HEK293 (cell line): Measurements from ENCODE around the gene DDX31.

Experiments
- CTCF ChIA-PET: fragments of 350-600 bp; formaldehyde crosslinking; extraction: SDS; loops from one replicate; lab custom pipeline; 2021; ENCODE audit warnings: antibody characterized with exemption; lab: Yijun Ruan, JAX
- POLR2A ChIA-PET: fragments of 300-600 bp; formaldehyde crosslinking; extraction: SDS; loops from one replicate; lab custom pipeline; 2020; ENCODE audit warnings: antibody characterized with exemption, inconsistent platforms; lab: Yijun Ruan, JAX
- H3K27ac ChIP-seq: fragments of 200-500 bp; sonication (Bioruptor generic); 2 replicates; pipeline ENCODE4 v1.5.1; 2014; ENCODE audit warnings: low read depth, low read length, control low read depth, inconsistent platforms; ENCODE audit errors: extremely low read depth
- H3K36me3 ChIP-seq, 2 experiments: fragments of 200-500 bp in 1 of 2; sonication (Bioruptor generic) in 1 of 2; 1 replicate in 1 of 2; 2 replicates in 1 of 2; pipeline ENCODE4 v1.5.1; 2014 to 2017; ENCODE audit warnings: inconsistent platforms in 2 of 2, low read length in 2 of 2; ENCODE audit not compliant: control insufficient read depth in 2 of 2, insufficient read depth in 1 of 2
- H3K4me1 ChIP-seq: fragments of 200-500 bp; sonication (Bioruptor generic); 2 replicates; pipeline ENCODE4 v1.5.1; 2014; ENCODE audit warnings: mild to moderate bottlenecking, low read length, inconsistent platforms; ENCODE audit not compliant: control insufficient read depth, insufficient read depth
- H3K4me3 ChIP-seq: 2 replicates; pipeline ENCODE4 v1.5.1; 2011; ENCODE audit warnings: low read depth, mild to moderate bottlenecking, control low read depth, low read length, moderate library complexity
- H3K9me3 ChIP-seq: fragments of 200-500 bp; sonication (Bioruptor generic); 2 replicates; pipeline ENCODE4 v1.5.1; 2014; ENCODE audit warnings: low read depth, low read length, inconsistent platforms; ENCODE audit not compliant: control insufficient read depth, insufficient read depth
- HOXA7 ChIP-seq: sonication (generic); formaldehyde crosslinking; IDR thresholded peaks from 2 replicates; pipeline ENCODE4 v1.8.1; 2022; ENCODE audit warnings: missing genetic modification reagents, borderline replicate concordance
- MYNN ChIP-seq: fragments of 450-650 bp; formaldehyde crosslinking; IDR thresholded peaks from 2 replicates; pipeline ENCODE4 v1.5.1; 2016; ENCODE audit warnings: missing biosample characterization, missing genetic modification characterization, borderline replicate concordance
- OVOL3 ChIP-seq: fragments of 450-650 bp; formaldehyde crosslinking; IDR thresholded peaks from 2 replicates; pipeline ENCODE4 v1.5.1; 2016; ENCODE audit warnings: missing biosample characterization, missing genetic modification characterization
- PRDM1 ChIP-seq: fragments of 450-650 bp; formaldehyde crosslinking; IDR thresholded peaks from 2 replicates; pipeline ENCODE4; 2016; ENCODE audit warnings: missing biosample characterization, missing genetic modification characterization
- ZBTB17 ChIP-seq: fragments of 450-650 bp; formaldehyde crosslinking; IDR thresholded peaks from 2 replicates; pipeline ENCODE4 v1.5.1; 2016; ENCODE audit warnings: missing biosample characterization, missing genetic modification characterization
- ZBTB20 ChIP-seq: fragments of 450-650 bp; formaldehyde crosslinking; IDR thresholded peaks from 2 replicates; pipeline ENCODE4 v1.5.1; 2016; ENCODE audit warnings: missing biosample characterization, missing genetic modification characterization
- ZBTB48 ChIP-seq: fragments of 450-650 bp; formaldehyde crosslinking; IDR thresholded peaks from 2 replicates; pipeline ENCODE4 v1.5.1; 2016; ENCODE audit warnings: missing biosample characterization, missing genetic modification characterization
- ZBTB8A ChIP-seq: fragments of 450-650 bp; formaldehyde crosslinking; IDR thresholded peaks from 2 replicates; pipeline ENCODE4 v1.5.1; 2016; ENCODE audit warnings: missing biosample characterization, missing genetic modification characterization
- ZFP3 ChIP-seq: fragments of 450-650 bp; formaldehyde crosslinking; IDR thresholded peaks from 2 replicates; pipeline ENCODE4 v1.5.1; 2016; ENCODE audit warnings: low read depth, missing biosample characterization, missing genetic modification characterization
- ZNF133 ChIP-seq: fragments of 450-650 bp; formaldehyde crosslinking; IDR thresholded peaks from 2 replicates; pipeline ENCODE4 v1.5.1; 2016; ENCODE audit warnings: missing biosample characterization, missing genetic modification characterization
- ZNF140 ChIP-seq: fragments of 450-650 bp; formaldehyde crosslinking; IDR thresholded peaks from 2 replicates; pipeline ENCODE4 v1.5.1; 2016; ENCODE audit warnings: missing biosample characterization, missing genetic modification characterization
- ZNF174 ChIP-seq: fragments of 450-650 bp; formaldehyde crosslinking; IDR thresholded peaks from 2 replicates; pipeline ENCODE4 v1.5.0; 2017; ENCODE audit warnings: missing biosample characterization, mild to moderate bottlenecking, missing genetic modification characterization
- ZNF23 ChIP-seq: fragments of 450-650 bp; formaldehyde crosslinking; IDR thresholded peaks from 2 replicates; pipeline ENCODE4 v1.5.1; 2016; ENCODE audit warnings: missing biosample characterization, missing genetic modification characterization, borderline replicate concordance
- ZNF366 ChIP-seq: fragments of 450-650 bp; formaldehyde crosslinking; conservative IDR thresholded peaks from 2 replicates; pipeline ENCODE4 v1.5.1; 2016; ENCODE audit warnings: missing biosample characterization, missing genetic modification characterization
- ZNF404 ChIP-seq: fragments of 450-650 bp; formaldehyde crosslinking; IDR thresholded peaks from 2 replicates; pipeline ENCODE4 v1.5.1; 2017; ENCODE audit warnings: missing biosample characterization, missing genetic modification characterization
- ZNF416 ChIP-seq: fragments of 450-650 bp; formaldehyde crosslinking; IDR thresholded peaks from 2 replicates; pipeline ENCODE4 v1.5.1; 2016; ENCODE audit warnings: missing biosample characterization, missing genetic modification characterization
- ZNF600 ChIP-seq: fragments of 450-650 bp; formaldehyde crosslinking; IDR thresholded peaks from 2 replicates; pipeline ENCODE4 v1.5.1; 2016; ENCODE audit warnings: missing biosample characterization, missing genetic modification characterization
- ZNF658 ChIP-seq: fragments of 450-650 bp; formaldehyde crosslinking; IDR thresholded peaks from 2 replicates; pipeline ENCODE4; 2016; ENCODE audit warnings: missing biosample characterization, missing genetic modification characterization
- ZNF670 ChIP-seq: fragments of 450-650 bp; formaldehyde crosslinking; IDR thresholded peaks from 2 replicates; pipeline ENCODE4 v1.5.1; 2016; ENCODE audit warnings: missing biosample characterization, missing genetic modification characterization, low read depth
- ZNF830 ChIP-seq: fragments of 450-650 bp; IDR thresholded peaks from 2 replicates; pipeline ENCODE4 v1.5.0; 2018; ENCODE audit warnings: missing biosample characterization, missing genetic modification characterization, low read depth, mild to moderate bottlenecking, moderate library complexity
- ZXDB ChIP-seq: fragments of 450-650 bp; formaldehyde crosslinking; IDR thresholded peaks from 2 replicates; pipeline ENCODE4 v1.5.1; 2016; ENCODE audit warnings: missing biosample characterization, missing genetic modification characterization
- TF ChIP-seq, protein P1 (sequence below): fragments of 450-650 bp; formaldehyde crosslinking; IDR thresholded peaks from 2 replicates; pipeline ENCODE4 v1.5.0; 2017; ENCODE audit warnings: missing biosample characterization, missing genetic modification characterization, borderline replicate concordance
- TF ChIP-seq, protein P2 (sequence below): fragments of 450-650 bp; formaldehyde crosslinking; IDR thresholded peaks from 2 replicates; pipeline ENCODE4 v1.5.1; 2016; ENCODE audit warnings: missing biosample characterization, missing genetic modification characterization
- TF ChIP-seq, protein P3 (sequence below): fragments of 450-650 bp; formaldehyde crosslinking; IDR thresholded peaks from 2 replicates; pipeline ENCODE4 v1.5.1; 2016; ENCODE audit warnings: missing biosample characterization, missing genetic modification characterization
- TF ChIP-seq, protein P4 (sequence below): fragments of 450-650 bp; IDR thresholded peaks from 2 replicates; pipeline ENCODE4 v1.5.1; 2018; ENCODE audit warnings: missing biosample characterization, mild to moderate bottlenecking, missing genetic modification characterization
- TF ChIP-seq, protein P5 (sequence below): fragments of 450-650 bp; formaldehyde crosslinking; IDR thresholded peaks from 2 replicates; pipeline ENCODE4 v1.5.1; 2017; ENCODE audit warnings: missing biosample characterization, mild to moderate bottlenecking, missing genetic modification characterization, moderate library complexity

Gene DDX31

DNA sequence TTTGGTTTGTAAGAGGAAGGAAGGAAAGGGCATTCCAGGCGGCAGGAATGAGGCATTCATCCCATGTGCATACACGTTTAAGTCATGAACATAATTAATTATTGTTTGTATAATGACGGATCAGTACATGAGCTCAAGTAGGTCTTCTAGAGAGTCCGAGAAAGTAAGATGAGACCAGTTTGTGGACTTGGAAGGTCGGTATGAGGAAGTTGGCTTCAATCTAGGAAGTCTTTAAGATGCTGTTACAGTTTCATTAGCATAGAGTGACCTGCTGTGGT lies 2.6 kb upstream of the DDX31 start:
- Histone ChIP-seq H3K27ac (no peak overlapping the region), H3K36me3 (peaks cover 0 to 11% of the 10 kb centered on the region in 2 experiments; a peak in 1 of 3 replicates), H3K4me3 (peak overlapping the region; percentile 4; the same call in 1 of the 2 replicates), H3K9me3 (no peaks in the 10 kb centered on the region), H3K4me1 (peaks cover 3% of the 10 kb centered on the region; the same call in 1 of the 2 replicates)
- POLR2A ChIA-PET: no interaction called here
- CTCF ChIA-PET: interaction anchor here (0.6 to 1.0 kb wide), 3 partner anchors 15 to 258 kb away, joined by 3 to 4 read pairs (median 3); no protein-coding TSS in a partner anchor
- TF ChIP-seq, protein P1, sequence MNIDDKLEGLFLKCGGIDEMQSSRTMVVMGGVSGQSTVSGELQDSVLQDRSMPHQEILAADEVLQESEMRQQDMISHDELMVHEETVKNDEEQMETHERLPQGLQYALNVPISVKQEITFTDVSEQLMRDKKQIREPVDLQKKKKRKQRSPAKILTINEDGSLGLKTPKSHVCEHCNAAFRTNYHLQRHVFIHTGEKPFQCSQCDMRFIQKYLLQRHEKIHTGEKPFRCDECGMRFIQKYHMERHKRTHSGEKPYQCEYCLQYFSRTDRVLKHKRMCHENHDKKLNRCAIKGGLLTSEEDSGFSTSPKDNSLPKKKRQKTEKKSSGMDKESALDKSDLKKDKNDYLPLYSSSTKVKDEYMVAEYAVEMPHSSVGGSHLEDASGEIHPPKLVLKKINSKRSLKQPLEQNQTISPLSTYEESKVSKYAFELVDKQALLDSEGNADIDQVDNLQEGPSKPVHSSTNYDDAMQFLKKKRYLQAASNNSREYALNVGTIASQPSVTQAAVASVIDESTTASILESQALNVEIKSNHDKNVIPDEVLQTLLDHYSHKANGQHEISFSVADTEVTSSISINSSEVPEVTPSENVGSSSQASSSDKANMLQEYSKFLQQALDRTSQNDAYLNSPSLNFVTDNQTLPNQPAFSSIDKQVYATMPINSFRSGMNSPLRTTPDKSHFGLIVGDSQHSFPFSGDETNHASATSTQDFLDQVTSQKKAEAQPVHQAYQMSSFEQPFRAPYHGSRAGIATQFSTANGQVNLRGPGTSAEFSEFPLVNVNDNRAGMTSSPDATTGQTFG: no peak
- TF ChIP-seq ZNF670 (tag by site-specific recombination): no peak
- TF ChIP-seq, protein P2, sequence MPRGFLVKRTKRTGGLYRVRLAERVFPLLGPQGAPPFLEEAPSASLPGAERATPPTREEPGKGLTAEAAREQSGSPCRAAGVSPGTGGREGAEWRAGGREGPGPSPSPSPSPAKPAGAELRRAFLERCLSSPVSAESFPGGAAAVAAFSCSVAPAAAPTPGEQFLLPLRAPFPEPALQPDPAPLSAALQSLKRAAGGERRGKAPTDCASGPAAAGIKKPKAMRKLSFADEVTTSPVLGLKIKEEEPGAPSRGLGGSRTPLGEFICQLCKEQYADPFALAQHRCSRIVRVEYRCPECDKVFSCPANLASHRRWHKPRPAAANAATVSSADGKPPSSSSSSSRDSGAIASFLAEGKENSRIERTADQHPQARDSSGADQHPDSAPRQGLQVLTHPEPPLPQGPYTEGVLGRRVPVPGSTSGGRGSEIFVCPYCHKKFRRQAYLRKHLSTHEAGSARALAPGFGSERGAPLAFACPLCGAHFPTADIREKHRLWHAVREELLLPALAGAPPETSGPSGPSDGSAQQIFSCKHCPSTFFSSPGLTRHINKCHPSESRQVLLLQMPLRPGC (tag by site-specific recombination): 0 out of 2 replicates have a peak, but pooled peaks have one; percentile 1
- no peak for TF ChIP-seq ZNF23 (tag by site-specific recombination)
- TF ChIP-seq, protein P3, sequence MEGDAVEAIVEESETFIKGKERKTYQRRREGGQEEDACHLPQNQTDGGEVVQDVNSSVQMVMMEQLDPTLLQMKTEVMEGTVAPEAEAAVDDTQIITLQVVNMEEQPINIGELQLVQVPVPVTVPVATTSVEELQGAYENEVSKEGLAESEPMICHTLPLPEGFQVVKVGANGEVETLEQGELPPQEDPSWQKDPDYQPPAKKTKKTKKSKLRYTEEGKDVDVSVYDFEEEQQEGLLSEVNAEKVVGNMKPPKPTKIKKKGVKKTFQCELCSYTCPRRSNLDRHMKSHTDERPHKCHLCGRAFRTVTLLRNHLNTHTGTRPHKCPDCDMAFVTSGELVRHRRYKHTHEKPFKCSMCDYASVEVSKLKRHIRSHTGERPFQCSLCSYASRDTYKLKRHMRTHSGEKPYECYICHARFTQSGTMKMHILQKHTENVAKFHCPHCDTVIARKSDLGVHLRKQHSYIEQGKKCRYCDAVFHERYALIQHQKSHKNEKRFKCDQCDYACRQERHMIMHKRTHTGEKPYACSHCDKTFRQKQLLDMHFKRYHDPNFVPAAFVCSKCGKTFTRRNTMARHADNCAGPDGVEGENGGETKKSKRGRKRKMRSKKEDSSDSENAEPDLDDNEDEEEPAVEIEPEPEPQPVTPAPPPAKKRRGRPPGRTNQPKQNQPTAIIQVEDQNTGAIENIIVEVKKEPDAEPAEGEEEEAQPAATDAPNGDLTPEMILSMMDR (tag by site-specific recombination): peak; percentile 32; the same call in 1 of the 2 replicates
- TF ChIP-seq ZNF366 (tag by site-specific recombination): 0 out of 2 replicates have a peak, but pooled peaks have one; percentile 8
- TF ChIP-seq HOXA7: no peak
- TF ChIP-seq ZBTB17 (tag by site-specific recombination): 0 out of 2 replicates have a peak, but pooled peaks have one; percentile 8
- no peak for TF ChIP-seq ZBTB20

DNA sequence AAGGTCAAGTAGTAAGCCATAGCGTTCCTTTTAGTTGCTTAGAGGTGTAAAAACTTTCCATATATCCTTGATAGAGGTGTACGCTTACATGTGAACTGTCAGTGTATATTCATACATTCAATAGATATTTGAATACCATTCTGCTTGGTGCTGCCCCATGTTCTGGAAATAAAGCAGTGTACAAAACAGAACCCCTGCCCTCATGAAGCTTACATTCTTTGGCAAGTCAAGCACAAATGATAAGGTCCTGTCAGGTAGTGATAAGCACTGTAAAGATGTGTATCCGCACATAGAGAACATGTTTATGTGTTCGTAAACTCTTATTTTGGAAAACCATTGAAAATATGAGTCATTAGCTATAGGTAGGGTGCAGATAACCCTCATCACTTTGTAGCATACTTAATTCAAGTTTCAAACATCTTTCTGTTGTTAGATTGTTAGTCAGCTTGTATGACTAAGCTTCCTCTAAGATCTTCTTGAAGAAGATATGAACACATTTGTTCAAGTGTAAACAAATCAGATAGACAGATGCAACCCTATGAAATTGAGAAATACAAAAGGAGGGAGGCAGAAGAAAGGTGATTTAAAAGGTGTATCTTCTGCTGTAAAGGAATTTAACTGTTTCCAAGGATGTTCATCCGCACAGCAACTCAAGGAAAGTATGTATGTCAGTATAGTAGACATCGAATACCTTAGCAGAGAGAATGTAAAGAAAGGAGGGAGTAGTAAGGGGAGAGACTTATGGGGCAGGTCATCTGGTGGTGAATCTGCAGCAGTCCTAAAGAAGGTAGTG lies 2.0 kb upstream of the DDX31 start:
- H3K9me3 ChIP-seq: no peaks in the 10 kb centered on the region
- H3K4me3 ChIP-seq: peak overlapping the region; percentile 94
- peaks cover 3% of the 10 kb centered on the region; the same call in 1 of the 2 replicates for H3K4me1 ChIP-seq
- H3K27ac ChIP-seq: no peak overlapping the region
- peaks cover 0 to 6% of the 10 kb centered on the region in 2 experiments; a peak in 1 of 3 replicates for H3K36me3 ChIP-seq
- CTCF ChIA-PET: interaction anchor here (0.6 to 1.3 kb wide), 6 partner anchors 16 to 265 kb away, joined by 3 to 5 read pairs (median 4); no protein-coding TSS in a partner anchor
- POLR2A ChIA-PET: interaction anchor here (0.6 to 2.8 kb wide), 4 partner anchors 8 to 231 kb away, joined by 3 to 11 read pairs (median 4); no protein-coding TSS in a partner anchor
- TF ChIP-seq ZNF658 (tag by site-specific recombination): no peak
- no peak for TF ChIP-seq ZNF174 (tag by site-specific recombination)
- TF ChIP-seq ZXDB (tag by site-specific recombination): 0 out of 2 replicates have a peak, but pooled peaks have one; percentile 17
- no peak for TF ChIP-seq ZNF416 (tag by site-specific recombination)
- TF ChIP-seq ZNF366 (tag by site-specific recombination): peak; percentile 87
- no peak for TF ChIP-seq ZBTB48
- 0 out of 2 replicates have a peak, but pooled peaks have one; percentile 66 for TF ChIP-seq MYNN
- TF ChIP-seq OVOL3: no peak
- TF ChIP-seq ZBTB8A (tag by site-specific recombination): no peak
- TF ChIP-seq ZNF830 (tag by site-specific recombination): no peak
- TF ChIP-seq, protein P4, sequence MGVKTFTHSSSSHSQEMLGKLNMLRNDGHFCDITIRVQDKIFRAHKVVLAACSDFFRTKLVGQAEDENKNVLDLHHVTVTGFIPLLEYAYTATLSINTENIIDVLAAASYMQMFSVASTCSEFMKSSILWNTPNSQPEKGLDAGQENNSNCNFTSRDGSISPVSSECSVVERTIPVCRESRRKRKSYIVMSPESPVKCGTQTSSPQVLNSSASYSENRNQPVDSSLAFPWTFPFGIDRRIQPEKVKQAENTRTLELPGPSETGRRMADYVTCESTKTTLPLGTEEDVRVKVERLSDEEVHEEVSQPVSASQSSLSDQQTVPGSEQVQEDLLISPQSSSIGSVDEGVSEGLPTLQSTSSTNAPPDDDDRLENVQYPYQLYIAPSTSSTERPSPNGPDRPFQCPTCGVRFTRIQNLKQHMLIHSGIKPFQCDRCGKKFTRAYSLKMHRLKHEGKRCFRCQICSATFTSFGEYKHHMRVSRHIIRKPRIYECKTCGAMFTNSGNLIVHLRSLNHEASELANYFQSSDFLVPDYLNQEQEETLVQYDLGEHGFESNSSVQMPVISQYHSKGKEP (tag by site-specific recombination): no peak
- no peak for TF ChIP-seq ZNF404 (tag by site-specific recombination)
- TF ChIP-seq ZNF140 (tag by site-specific recombination): no peak
- TF ChIP-seq ZNF133 (tag by site-specific recombination): no peak
- TF ChIP-seq ZFP3 (tag by site-specific recombination): no peak
- no peak for TF ChIP-seq ZNF600 (tag by site-specific recombination)
- peak; percentile 71 for TF ChIP-seq PRDM1
- TF ChIP-seq, protein P5, sequence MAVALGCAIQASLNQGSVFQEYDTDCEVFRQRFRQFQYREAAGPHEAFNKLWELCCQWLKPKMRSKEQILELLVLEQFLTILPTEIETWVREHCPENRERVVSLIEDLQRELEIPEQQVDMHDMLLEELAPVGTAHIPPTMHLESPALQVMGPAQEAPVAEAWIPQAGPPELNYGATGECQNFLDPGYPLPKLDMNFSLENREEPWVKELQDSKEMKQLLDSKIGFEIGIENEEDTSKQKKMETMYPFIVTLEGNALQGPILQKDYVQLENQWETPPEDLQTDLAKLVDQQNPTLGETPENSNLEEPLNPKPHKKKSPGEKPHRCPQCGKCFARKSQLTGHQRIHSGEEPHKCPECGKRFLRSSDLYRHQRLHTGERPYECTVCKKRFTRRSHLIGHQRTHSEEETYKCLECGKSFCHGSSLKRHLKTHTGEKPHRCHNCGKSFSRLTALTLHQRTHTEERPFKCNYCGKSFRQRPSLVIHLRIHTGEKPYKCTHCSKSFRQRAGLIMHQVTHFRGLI: no peak
